SHP77 treated with DMSO at 0.1 percent for 48 hours (cell line): Measurements from ENCODE around the gene DEFB128.

ENCODE experiments used
- DNase-seq: peaks from one replicate; lab custom pipeline; 2025; lab: John Stamatoyannopoulos, UW

Gene DEFB128

GRCh38 chr20:152131-152530, 37.4 kb downstream of the DEFB128 start:
- no peak for DNase-seq

GRCh38 chr20:145877-146276, 43.6 kb downstream of the DEFB128 start:
- DNase-seq = no peak

GRCh38 chr20:142290-142689, 47.2 kb downstream of the DEFB128 start, which contains the start of gene DEFB126:
Gene DEFB126 (plus strand): TSS chr20:142590. CDS start chr20:142629, 39 bp downstream.
- no peak for DNase-seq
